ENCODE results near the gene SF1. TPM values are rescaled to one million over a fixed set of nuclear protein-coding genes. Genes with fewer than 3 reads are reported as not detected.

The SF1 gene
- total and polyA plus RNA-seq, 9 of the 15 experiments (the other 6 are each of a cell fraction or from before 2014, with no cell fraction given), result 13.1 to 334 (median 111) TPM

DNA sequence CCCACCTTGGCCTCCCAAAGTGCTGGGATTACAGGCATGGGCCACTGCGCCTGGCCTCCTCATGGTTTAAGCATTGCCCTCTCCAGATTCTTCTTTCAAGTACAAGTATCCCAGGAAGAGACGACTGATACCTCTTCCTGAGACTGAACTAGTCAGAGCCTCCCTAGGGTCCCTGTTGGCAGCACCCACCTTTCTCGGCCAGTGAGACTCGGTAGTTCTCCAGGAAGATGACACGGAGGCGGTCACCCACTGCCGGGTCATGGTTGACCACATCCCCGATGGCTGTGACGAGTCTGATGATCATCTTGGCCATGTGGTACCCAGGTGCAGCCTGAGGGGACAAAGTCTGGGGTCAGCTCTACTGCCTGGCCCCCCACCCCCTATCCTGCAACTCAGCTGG lies 27.2 kb downstream of the SF1 start:
- Histone ChIP-seq H3K27me3 (ENCODE audit: control insufficient read depth in 2 of 2, insufficient read depth in 2 of 2, low read length in 2 of 2) (no peaks in the 10 kb centered on the region), H3K9me3 (replicated peaks; ENCODE audit: control insufficient read depth, insufficient read depth, low read depth, low read length) (no peaks in the 10 kb centered on the region), H3K79me2 (ENCODE audit: control insufficient read depth, insufficient read depth, low read length) (no peaks in the 10 kb centered on the region), H3K9ac (ENCODE audit: insufficient read depth in 1 of 2, low read depth in 2 of 2, low read length in 2 of 2) (0 out of 4 replicates have a peak overlapping the region, but pooled peaks of 1 of the 2 experiments have one; percentile 29), H2AFZ (ENCODE audit: low read depth, low read length) (no peak overlapping the region), H3K4me3 (no peak overlapping the region), H3K4me2 (ENCODE audit: insufficient read depth, low read length) (no peak overlapping the region), H3K27ac (ENCODE audit: extremely low read depth, low read depth, low read length) (no peak overlapping the region), H3K4me1 (replicated peaks in 1 of 2; ENCODE audit: control insufficient read depth in 2 of 2, insufficient read depth in 2 of 2, low read length in 2 of 2) (peaks cover 11 to 50% of the 10 kb centered on the region in 2 experiments), H3K36me3 (ENCODE audit: control insufficient read depth, insufficient read depth, low read length) (no peaks in the 10 kb centered on the region), H3K9me1 (ENCODE audit: control insufficient read depth, insufficient read depth, low read length) (no peaks in the 10 kb centered on the region), H4K20me1 (replicated peaks; ENCODE audit: control insufficient read depth, insufficient read depth, low read length) (no peaks in the 10 kb centered on the region)
- in situ Hi-C loops (cut with MboI), result no loop called here
- WGBS (ENCODE audit: insufficient coverage, low coverage, missing lambda C conversion rate), result 70% methylated on average over 9 of the region's 9 CpGs
- ChIA-PET CTCF (ENCODE audit: low intra/inter-chr PET ratio) (no interaction called here), POLR2A (interaction anchor here (0.6 to 1.7 kb wide), 3 partner anchors 9 to 419 kb away, joined by 3 to 5 read pairs (median 4); partner anchors contain the start of gene SPDYC)
- FAIRE-seq (no peak), ATAC-seq (no peak), DNase-seq (ENCODE audit: extremely low read depth in 1 of 4, low spot score in 3 of 4) (no peak)
- intact Hi-C loops (cut with micrococcal nuclease), result no loop called here
- no TSS peak for BruUV-seq (replicated peaks)
- TF ChIP-seq, protein P1, sequence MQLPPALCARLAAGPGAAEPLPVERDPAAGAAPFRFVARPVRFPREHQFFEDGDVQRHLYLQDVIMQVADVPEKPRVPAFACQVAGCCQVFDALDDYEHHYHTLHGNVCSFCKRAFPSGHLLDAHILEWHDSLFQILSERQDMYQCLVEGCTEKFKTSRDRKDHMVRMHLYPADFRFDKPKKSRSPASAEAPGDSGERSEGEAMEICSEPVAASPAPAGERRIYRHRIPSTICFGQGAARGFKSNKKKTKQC (CRISPR knock-in tag; IDR thresholded peaks at IDR 0.05), result no peak
- TF ChIP-seq WHSC1 (IDR thresholded peaks at IDR 0.05; ENCODE audit: low read length), result no peak

DNA sequence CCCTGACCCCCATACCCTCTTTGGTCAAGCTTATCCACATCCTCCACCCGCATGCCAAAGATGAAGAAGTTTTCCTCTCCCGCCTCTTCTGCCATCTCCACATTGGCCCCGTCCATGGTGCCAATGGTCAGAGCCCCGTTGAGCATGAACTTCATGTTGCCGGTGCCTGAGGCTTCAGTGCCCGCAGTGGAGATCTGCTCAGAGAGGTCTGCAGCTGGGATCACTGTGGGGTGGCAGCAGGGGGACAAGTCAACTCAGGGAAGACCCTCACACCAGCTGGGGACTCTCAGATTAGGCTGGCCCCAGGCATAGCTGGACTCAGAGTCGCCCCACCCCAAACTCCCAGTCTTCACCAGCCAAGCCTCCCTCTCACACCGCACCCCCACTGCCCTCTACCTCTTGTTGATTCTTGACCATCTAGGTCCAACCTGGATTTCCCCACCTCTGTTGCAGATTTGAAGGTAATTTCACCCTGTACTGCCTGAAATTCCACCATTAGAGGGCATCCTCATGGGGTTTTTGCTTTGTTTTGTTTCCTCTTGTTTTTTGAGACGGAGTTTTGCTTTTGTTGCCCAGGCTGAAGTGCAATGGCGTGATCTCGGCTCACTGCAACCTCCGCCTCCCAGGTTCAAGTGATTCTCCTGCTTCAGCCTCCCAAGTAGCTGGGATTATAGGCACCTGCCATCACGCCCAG lies 27.8 kb downstream of the SF1 start:
- H4K20me1 ChIP-seq (replicated peaks; ENCODE audit: control insufficient read depth, insufficient read depth, low read length), result no peaks in the 10 kb centered on the region
- ATAC-seq (no peak), FAIRE-seq (no peak), DNase-seq (ENCODE audit: extremely low read depth in 1 of 4, low spot score in 3 of 4) (no peak)
- H3K9me3 ChIP-seq (replicated peaks; ENCODE audit: control insufficient read depth, insufficient read depth, low read depth, low read length), result no peaks in the 10 kb centered on the region
- no peaks in the 10 kb centered on the region for H3K36me3 ChIP-seq (ENCODE audit: control insufficient read depth, insufficient read depth, low read length)
- H3K27ac ChIP-seq (ENCODE audit: extremely low read depth, low read depth, low read length), result no peak overlapping the region
- ChIA-PET CTCF (ENCODE audit: low intra/inter-chr PET ratio) (no interaction called here), POLR2A (interaction anchor here (0.7 to 1.0 kb wide), 2 partner anchors 11 to 420 kb away, joined by 3 read pairs; no protein-coding TSS in a partner anchor)
- in situ Hi-C loops (cut with MboI) (no loop called here), intact Hi-C loops (cut with micrococcal nuclease) (no loop called here)
- H3K9ac ChIP-seq (ENCODE audit: insufficient read depth in 1 of 2, low read depth in 2 of 2, low read length in 2 of 2), result no peak overlapping the region
- no peaks in the 10 kb centered on the region for H3K79me2 ChIP-seq (ENCODE audit: control insufficient read depth, insufficient read depth, low read length)
- H3K4me3 ChIP-seq, result no peak overlapping the region
- H2AFZ ChIP-seq (ENCODE audit: low read depth, low read length), result no peak overlapping the region
- H3K27me3 ChIP-seq (ENCODE audit: control insufficient read depth in 2 of 2, insufficient read depth in 2 of 2, low read length in 2 of 2), result no peaks in the 10 kb centered on the region
- H3K4me1 ChIP-seq (replicated peaks in 1 of 2; ENCODE audit: control insufficient read depth in 2 of 2, insufficient read depth in 2 of 2, low read length in 2 of 2), result peaks cover 13 to 51% of the 10 kb centered on the region in 2 experiments
- no peaks in the 10 kb centered on the region for H3K9me1 ChIP-seq (ENCODE audit: control insufficient read depth, insufficient read depth, low read length)
- no peak for TF ChIP-seq FOXP1 (CRISPR knock-in tag; IDR thresholded peaks at IDR 0.05)
- TF ChIP-seq, protein P2, sequence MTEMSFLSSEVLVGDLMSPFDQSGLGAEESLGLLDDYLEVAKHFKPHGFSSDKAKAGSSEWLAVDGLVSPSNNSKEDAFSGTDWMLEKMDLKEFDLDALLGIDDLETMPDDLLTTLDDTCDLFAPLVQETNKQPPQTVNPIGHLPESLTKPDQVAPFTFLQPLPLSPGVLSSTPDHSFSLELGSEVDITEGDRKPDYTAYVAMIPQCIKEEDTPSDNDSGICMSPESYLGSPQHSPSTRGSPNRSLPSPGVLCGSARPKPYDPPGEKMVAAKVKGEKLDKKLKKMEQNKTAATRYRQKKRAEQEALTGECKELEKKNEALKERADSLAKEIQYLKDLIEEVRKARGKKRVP (CRISPR knock-in tag; IDR thresholded peaks at IDR 0.05), result no peak
- TF ChIP-seq, protein P3, sequence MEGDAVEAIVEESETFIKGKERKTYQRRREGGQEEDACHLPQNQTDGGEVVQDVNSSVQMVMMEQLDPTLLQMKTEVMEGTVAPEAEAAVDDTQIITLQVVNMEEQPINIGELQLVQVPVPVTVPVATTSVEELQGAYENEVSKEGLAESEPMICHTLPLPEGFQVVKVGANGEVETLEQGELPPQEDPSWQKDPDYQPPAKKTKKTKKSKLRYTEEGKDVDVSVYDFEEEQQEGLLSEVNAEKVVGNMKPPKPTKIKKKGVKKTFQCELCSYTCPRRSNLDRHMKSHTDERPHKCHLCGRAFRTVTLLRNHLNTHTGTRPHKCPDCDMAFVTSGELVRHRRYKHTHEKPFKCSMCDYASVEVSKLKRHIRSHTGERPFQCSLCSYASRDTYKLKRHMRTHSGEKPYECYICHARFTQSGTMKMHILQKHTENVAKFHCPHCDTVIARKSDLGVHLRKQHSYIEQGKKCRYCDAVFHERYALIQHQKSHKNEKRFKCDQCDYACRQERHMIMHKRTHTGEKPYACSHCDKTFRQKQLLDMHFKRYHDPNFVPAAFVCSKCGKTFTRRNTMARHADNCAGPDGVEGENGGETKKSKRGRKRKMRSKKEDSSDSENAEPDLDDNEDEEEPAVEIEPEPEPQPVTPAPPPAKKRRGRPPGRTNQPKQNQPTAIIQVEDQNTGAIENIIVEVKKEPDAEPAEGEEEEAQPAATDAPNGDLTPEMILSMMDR (IDR thresholded peaks at IDR 0.05 in 2 of 3, conservative IDR thresholded peaks at IDR 0.05 in 1 of 3; ENCODE audit: insufficient read depth in 2 of 3, low read depth in 1 of 3, low read length in 3 of 3), result peak in 2 of 3 experiments; percentile 18 to 36; a peak in 2 of 6 replicates
- TF ChIP-seq SREBF2 (CRISPR knock-in tag; IDR thresholded peaks at IDR 0.05), result no peak
- no peak overlapping the region for H3K4me2 ChIP-seq (ENCODE audit: insufficient read depth, low read length)
- BruUV-seq (replicated peaks), result no TSS peak
- 68% methylated on average over 9 of the region's 13 CpGs for WGBS (ENCODE audit: insufficient coverage, low coverage, missing lambda C conversion rate)

Data from K562 (cell line).